Pancreas (tissue), 10 donors: ENCODE data around the gene U2AF2. TPM values are rescaled to one million over a fixed set of nuclear protein-coding genes. Genes with fewer than 3 reads are reported as not detected.
A peak's percentile ranks its signal among the peaks of the same experiment; 100 is the strongest.

Experiments
- ATAC-seq, 4 donors: fragments of 200-7000 bp; cut with Tn5 transposase; one replicate each; pipeline versions ENCODE4 v1.8.0 to v1.9.1; 2020; ENCODE audit warnings: mild to moderate bottlenecking in 4 of 4, moderate library complexity in 4 of 4
- DNase-seq, 6 donors: peaks; one replicate each; pipeline ENCODE4 v3.0.0-alpha.2; 2020
- FAIRE-seq: peaks from 2 replicates; lab custom pipeline; 2012; peaks lifted over from hg19 to GRCh38; lab: Jason Lieb, UNC
- H3K27ac ChIP-seq, 4 donors: fragments of 200-600 bp; sonication (generic); 1 replicate in 3 of 4; 2 replicates in 1 of 4; pipeline versions ENCODE4 v1.5.0 to v1.8.0; 2020
- H3K27me3 ChIP-seq, 4 donors: fragments of 200-600 bp; one replicate each; pipeline ENCODE4 v1.8.0; 2021
- H3K36me3 ChIP-seq, 3 donors: fragments of 200-600 bp; sonication (generic) in 1 of 3; one replicate each; pipeline versions ENCODE4 v1.5.0 to v1.8.0; 2020 to 2021
- H3K4me1 ChIP-seq, 3 donors: fragments of 200-600 bp; one replicate each; pipeline ENCODE4 v1.8.0; 2021
- H3K4me3 ChIP-seq, 4 donors: fragments of 200-600 bp; sonication (generic) in 2 of 4; one replicate each; pipeline versions ENCODE4 v1.5.0 to v1.8.0; 2020 to 2021
- H3K9me3 ChIP-seq, 4 donors: fragments of 200-600 bp; one replicate each; pipeline ENCODE4 v1.8.0; 2021
- CTCF ChIP-seq, 4 donors: fragments of 200-600 bp; sonication (generic) in 3 of 4; IDR thresholded peaks; one replicate each; pipeline versions ENCODE4 v1.5.0 to v1.8.0; 2021; ENCODE audit warnings: antibody characterized with exemption in 4 of 4
- WGBS, 2 donors: extraction: QIAGEN DNeasy Blood & Tissue Kit; methylation state at CpG; one replicate each; pipeline ENCODE4 v1.1.7; 2013; 5-methylcytosine and 5-hydroxymethylcytosine counted together
- intact Hi-C, 3 donors: fragments of 100-400 bp; cut with DNase I; formaldehyde crosslinking; loops; one replicate each; pipeline versions ENCODE4 v1.11.1 to v1.14.2; 2022
- polyA plus RNA-seq, 2 donors: library from polyadenylated mRNA; stranded (reverse); fragments of 200-250 nt; gene quantifications; one replicate each; pipeline ENCODE4 v1.2.3, GENCODE V29; 2013
- total RNA-seq, 6 donors: library from RNA; stranded (reverse); fragmentation: NEBNext Ultra II Directional in 4 of 6; extraction: Animal tissue kit (Norgen Biotek cat#: 25700) in 4 of 6; gene quantifications; one replicate each; pipeline versions ENCODE4 v1.2.1 to v1.2.4, GENCODE V29; 2021 to 2023
- donor health status: healthy with polysubstance abuse.
- donor health status: DM: no; HTN: no; CAD: no; lungs with moderate emphysema.
- donor health status: DM: no; HTN: no; CAD: no.
- donor health status: control.
- donor health status: control.
- donor health status: Bipolar disorder and iron deficiency.
- donor health status: DM: yes; HTN: yes; CAD: no.
- donor health status: DM: no; HTN: no; CAD: no.
- donor health status: DM: no; HTN: no; CAD: no.
- donor health status: DM: yes; HTN: yes; CAD: no.

U2AF2 gene
- total and polyA plus RNA-seq, 8 donors = 38.4 to 113 (median 62.4) TPM

- no peak for FAIRE-seq
- Histone ChIP-seq H3K27ac (peak within 1 kb of the TSS; percentile 46 to 68 (median 62)), H3K27me3 (no peaks in the 10 kb centered on the region), H3K4me1 (peaks cover 3 to 12% (median 6%) of the 10 kb centered on the region in 3 donors), H3K9me3 (no peaks in the 10 kb centered on the region), H3K36me3 (no peaks in the 10 kb centered on the region), H3K4me3 (peak within 1 kb of the TSS; percentile 81 to 93 (median 90))
- peak; percentile 63 to 88 (median 74) for DNase-seq
- WGBS, 2 donors = 1% methylated on average over 63 to 87 of the region's 87 CpGs
- TF ChIP-seq CTCF (IDR thresholded peaks at IDR 0.05) = no peak
- peak; percentile 70 to 73 (median 71) for ATAC-seq
- intact Hi-C loops = no loop called here
Observed at GRCh38 chr19:55647732-55648584, 6.9 kb upstream of the U2AF2 start, which contains the start of gene CCDC106. Gene CCDC106, plus strand, starts transcription at chr19:55648212. Its CDS starts 835 bp downstream, at chr19:55649047.

- DNase-seq (peak in 2 of 6 donors; percentile 50 to 75), FAIRE-seq (no peak), ATAC-seq (no peak)
- TF ChIP-seq CTCF (IDR thresholded peaks at IDR 0.05) = no peak
- Histone ChIP-seq H3K4me1 (peaks cover 3 to 12% (median 6%) of the 10 kb centered on the region in 3 donors), H3K9me3 (no peaks in the 10 kb centered on the region), H3K27ac (peak overlapping the region; percentile 46 to 68 (median 62)), H3K36me3 (no peaks in the 10 kb centered on the region), H3K27me3 (no peaks in the 10 kb centered on the region), H3K4me3 (peak overlapping the region; percentile 81 to 93 (median 90))
- intact Hi-C loops = no loop called here
- WGBS, 2 donors = 36 to 40% methylated on average over 25 of the region's 25 CpGs
Observed at GRCh38 chr19:55648585-55649267, 6.1 kb upstream of the U2AF2 start.

GRCh38 chr19:55649268-55650125 is 5.3 kb upstream of the U2AF2 start:
- TF ChIP-seq CTCF (IDR thresholded peaks at IDR 0.05) = no peak
- intact Hi-C loops = no loop called here
- Histone ChIP-seq H3K27ac (no peak overlapping the region), H3K4me1 (peaks cover 0 to 12% (median 6%) of the 10 kb centered on the region in 3 donors), H3K27me3 (no peaks in the 10 kb centered on the region), H3K4me3 (peak overlapping the region in 1 of 4 donors; percentile 91), H3K9me3 (no peaks in the 10 kb centered on the region), H3K36me3 (no peaks in the 10 kb centered on the region)
- ATAC-seq (no peak), DNase-seq (peak in 2 of 6 donors; percentile 37 to 67), FAIRE-seq (no peak)
- WGBS, 2 donors = 79 to 87% methylated on average over 17 of the region's 17 CpGs

- Histone ChIP-seq H3K36me3 (no peaks in the 10 kb centered on the region), H3K27ac (no peak overlapping the region), H3K4me3 (no peak overlapping the region), H3K27me3 (no peaks in the 10 kb centered on the region), H3K4me1 (peaks cover 0 to 12% (median 6%) of the 10 kb centered on the region in 3 donors), H3K9me3 (no peaks in the 10 kb centered on the region)
- 79 to 93% methylated on average over 4 of the region's 4 CpGs for WGBS, 2 donors
- TF ChIP-seq CTCF (IDR thresholded peaks at IDR 0.05) = no peak
- peak in 2 of 6 donors; percentile 21 to 33 for DNase-seq
- intact Hi-C loops = no loop called here
- no peak for ATAC-seq
- FAIRE-seq = no peak
Observed at GRCh38 chr19:55650126-55650557, 4.7 kb upstream of the U2AF2 start.
